ENCODE data around the gene CACNA2D3.

CACNA2D3 gene

DNA sequence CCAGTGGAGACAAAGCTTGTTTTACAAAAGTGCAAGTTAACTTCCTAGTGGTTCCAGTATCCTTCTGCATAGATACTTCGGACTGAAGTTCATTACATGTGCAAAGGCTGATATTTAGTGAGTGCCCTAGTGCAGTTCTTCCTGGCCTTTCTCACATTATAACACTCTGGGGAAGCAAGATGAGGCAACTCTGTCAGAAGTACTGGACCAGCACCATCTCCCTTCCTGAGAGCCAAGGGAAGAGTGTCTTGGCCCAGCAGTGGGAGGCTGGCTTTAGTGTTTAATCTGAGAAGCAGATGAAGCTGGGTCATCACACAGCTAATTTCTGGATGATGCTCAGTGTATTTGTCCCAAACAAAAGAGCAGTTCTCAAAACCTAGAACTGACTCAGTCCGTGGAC, 397.7 kb downstream of the CACNA2D3 start:
- H3K9me3 ChIP-seq: peaks cover 0 to 13% (median 4%) of the 10 kb centered on the region in 3 donors
- no peak overlapping the region for H3K4me3 ChIP-seq
- intact Hi-C loops (cut with DNase I; ENCODE audit: low total_unique reads): no loop called here
- DNase-seq: peak in 1 of 2 donors; percentile 61
- H3K4me1 ChIP-seq: no peaks in the 10 kb centered on the region
- no peaks in the 10 kb centered on the region for H3K36me3 ChIP-seq
- H3K27me3 ChIP-seq: no peaks in the 10 kb centered on the region
- TF ChIP-seq, protein P1, sequence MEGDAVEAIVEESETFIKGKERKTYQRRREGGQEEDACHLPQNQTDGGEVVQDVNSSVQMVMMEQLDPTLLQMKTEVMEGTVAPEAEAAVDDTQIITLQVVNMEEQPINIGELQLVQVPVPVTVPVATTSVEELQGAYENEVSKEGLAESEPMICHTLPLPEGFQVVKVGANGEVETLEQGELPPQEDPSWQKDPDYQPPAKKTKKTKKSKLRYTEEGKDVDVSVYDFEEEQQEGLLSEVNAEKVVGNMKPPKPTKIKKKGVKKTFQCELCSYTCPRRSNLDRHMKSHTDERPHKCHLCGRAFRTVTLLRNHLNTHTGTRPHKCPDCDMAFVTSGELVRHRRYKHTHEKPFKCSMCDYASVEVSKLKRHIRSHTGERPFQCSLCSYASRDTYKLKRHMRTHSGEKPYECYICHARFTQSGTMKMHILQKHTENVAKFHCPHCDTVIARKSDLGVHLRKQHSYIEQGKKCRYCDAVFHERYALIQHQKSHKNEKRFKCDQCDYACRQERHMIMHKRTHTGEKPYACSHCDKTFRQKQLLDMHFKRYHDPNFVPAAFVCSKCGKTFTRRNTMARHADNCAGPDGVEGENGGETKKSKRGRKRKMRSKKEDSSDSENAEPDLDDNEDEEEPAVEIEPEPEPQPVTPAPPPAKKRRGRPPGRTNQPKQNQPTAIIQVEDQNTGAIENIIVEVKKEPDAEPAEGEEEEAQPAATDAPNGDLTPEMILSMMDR (IDR thresholded peaks at IDR 0.05): no peak
- H3K27ac ChIP-seq: no peak overlapping the region

- no peak overlapping the region for H3K4me3 ChIP-seq
- H3K4me1 ChIP-seq: no peaks in the 10 kb centered on the region
- peaks cover 0 to 19% (median 11%) of the 10 kb centered on the region in 3 donors for H3K9me3 ChIP-seq
- intact Hi-C loops (cut with DNase I; ENCODE audit: low total_unique reads): no loop called here
- TF ChIP-seq, protein P1 (IDR thresholded peaks at IDR 0.05): no peak
- DNase-seq: peak in 1 of 2 donors; percentile 30
- H3K36me3 ChIP-seq: no peaks in the 10 kb centered on the region
- H3K27me3 ChIP-seq: no peaks in the 10 kb centered on the region
- no peak overlapping the region for H3K27ac ChIP-seq
Observed at GRCh38 chr3:54527521-54527920, 405.2 kb downstream of the CACNA2D3 start.

GRCh38 chr3:54527953-54528352, 405.6 kb downstream of the CACNA2D3 start:
- no peaks in the 10 kb centered on the region for H3K4me1 ChIP-seq
- no peak overlapping the region for H3K4me3 ChIP-seq
- no peak overlapping the region for H3K27ac ChIP-seq
- TF ChIP-seq, protein P1 (IDR thresholded peaks at IDR 0.05): no peak
- intact Hi-C loops (cut with DNase I; ENCODE audit: low total_unique reads): no loop called here
- H3K9me3 ChIP-seq: peaks cover 0 to 19% (median 10%) of the 10 kb centered on the region in 3 donors
- no peaks in the 10 kb centered on the region for H3K27me3 ChIP-seq
- DNase-seq: peak in 1 of 2 donors; percentile 44
- no peaks in the 10 kb centered on the region for H3K36me3 ChIP-seq

GRCh38 chr3:54528668-54529067, 406.3 kb downstream of the CACNA2D3 start:
- TF ChIP-seq, protein P1 (IDR thresholded peaks at IDR 0.05): no peak
- no peaks in the 10 kb centered on the region for H3K36me3 ChIP-seq
- H3K27ac ChIP-seq: no peak overlapping the region
- H3K4me1 ChIP-seq: no peaks in the 10 kb centered on the region
- intact Hi-C loops (cut with DNase I; ENCODE audit: low total_unique reads): no loop called here
- no peaks in the 10 kb centered on the region for H3K27me3 ChIP-seq
- H3K9me3 ChIP-seq: peaks cover 0 to 19% (median 10%) of the 10 kb centered on the region in 3 donors
- no peak for DNase-seq
- H3K4me3 ChIP-seq: no peak overlapping the region

GRCh38 chr3:54530091-54530490, 407.7 kb downstream of the CACNA2D3 start:
- H3K27ac ChIP-seq: no peak overlapping the region
- intact Hi-C loops (cut with DNase I; ENCODE audit: low total_unique reads): no loop called here
- no peaks in the 10 kb centered on the region for H3K36me3 ChIP-seq
- DNase-seq: no peak
- peaks cover 0 to 10% (median 10%) of the 10 kb centered on the region in 3 donors for H3K9me3 ChIP-seq
- no peaks in the 10 kb centered on the region for H3K27me3 ChIP-seq
- H3K4me1 ChIP-seq: no peaks in the 10 kb centered on the region
- H3K4me3 ChIP-seq: no peak overlapping the region
- TF ChIP-seq, protein P1 (IDR thresholded peaks at IDR 0.05): no peak

GRCh38 chr3:54530944-54531343, 408.6 kb downstream of the CACNA2D3 start:
- TF ChIP-seq, protein P1 (IDR thresholded peaks at IDR 0.05): no peak
- Histone ChIP-seq H3K27ac (no peak overlapping the region), H3K4me1 (no peaks in the 10 kb centered on the region), H3K36me3 (no peaks in the 10 kb centered on the region), H3K9me3 (peaks cover 0 to 10% (median 8%) of the 10 kb centered on the region in 3 donors), H3K27me3 (no peaks in the 10 kb centered on the region), H3K4me3 (no peak overlapping the region)
- intact Hi-C loops (cut with DNase I; ENCODE audit: low total_unique reads): no loop called here
- no peak for DNase-seq
